Measurements from ENCODE around the gene TMEM250. TPM values are rescaled to one million over a fixed set of nuclear protein-coding genes. Genes with fewer than 3 reads are reported as not detected.
A peak's percentile ranks its signal among the peaks of the same experiment; 100 is the strongest.

The TMEM250 gene
- total and polyA plus RNA-seq, 12 donors, result 9.7 to 26.4 (median 15.4) TPM

DNA sequence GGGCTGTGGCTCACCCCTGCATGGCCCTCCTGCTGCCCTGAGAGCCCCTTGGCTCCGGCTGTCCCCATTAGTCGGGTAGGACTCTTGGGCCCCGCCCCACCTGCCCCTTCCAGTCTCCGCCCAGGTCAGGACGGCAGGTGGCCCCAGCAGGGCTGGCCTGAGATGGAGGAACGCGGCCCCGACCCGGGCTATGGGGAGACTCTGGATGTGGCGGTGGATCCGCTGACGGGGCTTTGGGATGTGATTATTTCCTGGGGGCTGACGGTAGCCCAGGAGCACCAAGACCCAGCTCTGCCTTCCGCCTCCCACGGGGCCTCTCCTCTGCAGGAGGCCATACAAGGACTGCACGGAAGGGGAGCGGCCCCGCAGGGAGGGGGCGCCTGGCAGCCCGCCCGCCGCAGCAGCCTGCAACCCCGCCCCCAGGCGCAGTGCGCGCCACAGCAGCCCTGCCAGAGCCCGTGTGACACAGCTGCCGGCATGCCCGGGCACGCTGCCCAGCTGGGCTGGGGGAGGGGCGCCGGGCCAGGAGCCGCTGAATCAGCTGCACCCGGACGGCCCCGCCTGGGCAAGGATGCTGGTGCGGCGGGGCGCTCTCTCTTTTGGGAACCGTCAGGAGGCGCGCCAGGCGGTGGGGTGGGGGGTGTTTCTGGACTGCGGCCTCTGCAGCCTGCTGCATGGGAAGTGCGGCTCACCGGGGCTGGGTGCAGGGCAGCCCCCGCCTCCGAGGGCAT lies 9.2 kb downstream of the TMEM250 start:
- DNase-seq (peak; percentile 92 to 94), ATAC-seq (peak; percentile 88 to 94 (median 91))
- H3K4me1 ChIP-seq, result peaks cover 32 to 76% (median 61%) of the 10 kb centered on the region in 9 donors
- peaks cover 0 to 5% (median 0%) of the 10 kb centered on the region in 7 donors for H3K27me3 ChIP-seq
- intact Hi-C loops (cut with DNase I), result no loop called here
- 0 to 2% methylated on average over 48 of the region's 48 CpGs for WGBS, 2 donors
- TF ChIP-seq, protein P1, sequence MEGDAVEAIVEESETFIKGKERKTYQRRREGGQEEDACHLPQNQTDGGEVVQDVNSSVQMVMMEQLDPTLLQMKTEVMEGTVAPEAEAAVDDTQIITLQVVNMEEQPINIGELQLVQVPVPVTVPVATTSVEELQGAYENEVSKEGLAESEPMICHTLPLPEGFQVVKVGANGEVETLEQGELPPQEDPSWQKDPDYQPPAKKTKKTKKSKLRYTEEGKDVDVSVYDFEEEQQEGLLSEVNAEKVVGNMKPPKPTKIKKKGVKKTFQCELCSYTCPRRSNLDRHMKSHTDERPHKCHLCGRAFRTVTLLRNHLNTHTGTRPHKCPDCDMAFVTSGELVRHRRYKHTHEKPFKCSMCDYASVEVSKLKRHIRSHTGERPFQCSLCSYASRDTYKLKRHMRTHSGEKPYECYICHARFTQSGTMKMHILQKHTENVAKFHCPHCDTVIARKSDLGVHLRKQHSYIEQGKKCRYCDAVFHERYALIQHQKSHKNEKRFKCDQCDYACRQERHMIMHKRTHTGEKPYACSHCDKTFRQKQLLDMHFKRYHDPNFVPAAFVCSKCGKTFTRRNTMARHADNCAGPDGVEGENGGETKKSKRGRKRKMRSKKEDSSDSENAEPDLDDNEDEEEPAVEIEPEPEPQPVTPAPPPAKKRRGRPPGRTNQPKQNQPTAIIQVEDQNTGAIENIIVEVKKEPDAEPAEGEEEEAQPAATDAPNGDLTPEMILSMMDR (IDR thresholded peaks at IDR 0.05), result peak in 5 of 9 donors; percentile 4 to 39 (median 15)
- H3K27ac ChIP-seq, result peak overlapping the region; percentile 37 to 91 (median 80)
- H3K9me3 ChIP-seq, result no peaks in the 10 kb centered on the region
- peak overlapping the region in 9 of 10 donors; percentile 18 to 51 (median 44) for H3K4me3 ChIP-seq
- H3K36me3 ChIP-seq, result peaks cover 0 to 9% (median 0%) of the 10 kb centered on the region in 9 donors

DNA sequence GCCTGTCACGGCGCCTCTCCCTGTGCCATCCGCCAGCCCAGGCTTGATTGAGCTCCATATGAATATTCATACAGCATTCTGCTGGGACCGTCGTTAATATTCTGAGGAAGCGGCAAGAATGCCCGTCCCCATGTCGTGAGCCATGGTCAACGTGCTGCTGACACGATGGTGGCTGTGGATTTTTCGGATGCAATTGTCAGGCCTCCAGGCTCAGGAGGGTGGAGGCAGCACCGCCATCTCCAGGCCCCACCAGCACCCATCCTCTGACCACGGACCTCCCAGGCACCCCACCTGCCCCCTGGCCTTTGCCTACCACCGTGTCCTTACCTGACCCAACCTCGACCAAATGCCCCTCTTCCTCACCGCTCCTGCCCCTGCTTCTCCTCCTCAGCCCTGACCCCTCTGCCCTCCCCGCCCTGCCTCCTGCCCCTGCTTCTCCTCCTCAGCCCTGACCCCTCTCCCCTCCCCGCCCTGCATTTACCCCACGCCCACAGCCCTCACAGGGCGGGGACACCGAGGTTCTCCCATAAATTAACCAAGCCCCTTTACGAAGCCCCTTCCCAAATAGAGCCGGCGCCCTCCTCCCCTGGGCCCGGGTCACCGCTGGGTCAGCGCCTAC lies 9.9 kb downstream of the TMEM250 start:
- H3K9me3 ChIP-seq, result no peaks in the 10 kb centered on the region
- WGBS, 2 donors, result 77 to 81% methylated on average over 27 of the region's 27 CpGs
- H3K27me3 ChIP-seq, result peaks cover 0 to 5% (median 0%) of the 10 kb centered on the region in 7 donors
- intact Hi-C loops (cut with DNase I), result no loop called here
- peak overlapping the region in 9 of 10 donors; percentile 75 to 91 (median 82) for H3K27ac ChIP-seq
- ATAC-seq (no peak), DNase-seq (no peak)
- peak overlapping the region in 9 of 10 donors; percentile 8 to 51 (median 44) for H3K4me3 ChIP-seq
- TF ChIP-seq, protein P1 (IDR thresholded peaks at IDR 0.05), result no peak
- H3K4me1 ChIP-seq, result peaks cover 34 to 83% (median 67%) of the 10 kb centered on the region in 9 donors
- H3K36me3 ChIP-seq, result peaks cover 0 to 2% (median 0%) of the 10 kb centered on the region in 9 donors

DNA sequence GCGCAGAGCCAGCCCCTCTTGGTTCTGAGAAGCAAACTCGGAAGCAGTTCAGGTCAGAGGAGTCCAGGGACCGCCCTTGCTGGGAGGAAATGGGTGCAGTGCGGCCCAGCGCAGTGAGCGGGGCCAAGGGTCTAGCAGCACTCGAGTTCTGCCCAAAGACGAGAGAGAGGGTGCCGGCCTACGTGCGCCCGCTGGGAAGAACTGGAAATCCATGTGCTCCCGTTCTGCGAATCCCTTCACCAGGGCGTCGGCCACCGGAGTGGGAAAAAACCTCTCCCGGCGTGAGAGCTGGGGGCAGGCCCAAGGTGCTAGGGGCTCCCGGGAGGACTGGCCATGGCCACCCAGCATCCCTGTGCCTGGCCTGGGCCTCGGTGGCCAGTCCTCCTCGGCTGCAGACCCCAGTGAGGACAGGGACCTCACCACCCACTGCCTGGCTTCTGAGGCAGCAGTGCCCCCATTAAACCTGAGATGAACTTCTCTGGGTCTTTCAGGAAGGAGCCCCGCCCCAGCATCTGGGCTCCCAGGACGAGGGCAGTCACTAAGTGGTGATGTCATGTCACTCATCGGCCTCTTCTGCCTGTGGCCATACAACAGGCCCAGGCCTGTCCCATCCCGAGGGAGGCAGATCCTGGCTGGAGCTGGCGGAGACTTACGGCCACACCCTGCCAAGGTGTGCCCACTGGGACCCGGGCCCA lies 10.6 kb downstream of the TMEM250 start:
- no peak overlapping the region for H3K4me3 ChIP-seq
- peak overlapping the region in 4 of 10 donors; percentile 26 to 91 (median 80) for H3K27ac ChIP-seq

More for the DNA sequence above, 10.6 kb downstream of the TMEM250 start:
- whole genome bisulfite sequencing, 2 donors, result 76 to 78% methylated on average over 29 of the region's 29 CpGs
- Histone ChIP-seq H3K27me3 (peaks cover 0 to 5% (median 0%) of the 10 kb centered on the region in 7 donors), H3K9me3 (no peaks in the 10 kb centered on the region), H3K4me1 (peaks cover 34 to 86% (median 67%) of the 10 kb centered on the region in 9 donors), H3K36me3 (no peaks in the 10 kb centered on the region)
- DNase-seq (no peak), ATAC-seq (no peak)
- TF ChIP-seq, protein P1 (IDR thresholded peaks at IDR 0.05), result no peak
- intact Hi-C loops (cut with DNase I), result no loop called here
